H9 (cell line): Measurements from ENCODE around the gene ZNF296. TPM values are rescaled to one million over a fixed set of nuclear protein-coding genes. Genes with fewer than 3 reads are reported as not detected.
A peak's percentile ranks its signal among the peaks of the same experiment; 100 is the strongest.

Experiments
- DNase-seq: peaks from one replicate; pipeline ENCODE4 v3.0.0-alpha.2; 2017
- H2AFZ ChIP-seq: one replicate; pipeline ENCODE4 v1.6.1; 2013; ENCODE audit warnings: mild to moderate bottlenecking, low read length, control low read depth, moderate library complexity
- H2AK5ac ChIP-seq: 2 replicates; pipeline ENCODE4 v1.6.1; 2013; ENCODE audit warnings: low read length, control low read depth, mixed read lengths; ENCODE audit not compliant: insufficient read length
- H2BK120ac ChIP-seq: one replicate; pipeline ENCODE4 v1.6.1; 2013; ENCODE audit warnings: low read depth, mild to moderate bottlenecking, low read length, control low read depth, inconsistent platforms; ENCODE audit not compliant: poor library complexity, severe bottlenecking
- H2BK12ac ChIP-seq: 2 replicates; pipeline ENCODE4 v1.6.1; 2013; ENCODE audit warnings: low read length, control low read depth, mixed read lengths, low read depth; ENCODE audit not compliant: insufficient read length
- H2BK15ac ChIP-seq: 2 replicates; pipeline ENCODE4 v1.6.1; 2013; ENCODE audit warnings: low read depth, low read length, control low read depth
- H2BK20ac ChIP-seq: one replicate; pipeline ENCODE4 v1.6.1; 2013; ENCODE audit warnings: low read depth, mild to moderate bottlenecking, low read length, control low read depth, inconsistent platforms; ENCODE audit not compliant: poor library complexity, severe bottlenecking
- H2BK5ac ChIP-seq: 2 replicates; pipeline ENCODE4 v1.6.1; 2013; ENCODE audit warnings: low read length, control low read depth, mixed read lengths; ENCODE audit not compliant: insufficient read length
- H3K14ac ChIP-seq: 2 replicates; pipeline ENCODE4 v1.6.1; 2013; ENCODE audit warnings: low read length, control low read depth; ENCODE audit not compliant: insufficient read depth
- H3K18ac ChIP-seq: 2 replicates; pipeline ENCODE4 v1.6.1; 2013; ENCODE audit warnings: low read depth, mild to moderate bottlenecking, mixed read lengths, low read length, control low read depth; ENCODE audit not compliant: insufficient read length
- H3K23ac ChIP-seq: 2 replicates; pipeline ENCODE4 v1.6.1; 2013; ENCODE audit warnings: low read length, control low read depth, mixed read lengths, low read depth; ENCODE audit not compliant: insufficient read length
- H3K23me2 ChIP-seq: 2 replicates; pipeline ENCODE4 v1.6.1; 2013; ENCODE audit warnings: low read depth, mild to moderate bottlenecking, mixed read lengths, low read length, control low read depth; ENCODE audit not compliant: insufficient read length, poor library complexity, severe bottlenecking
- H3K27ac ChIP-seq: 2 replicates; pipeline ENCODE4 v1.5.1; 2013; ENCODE audit warnings: low read length, control low read depth, mixed read lengths, low read depth; ENCODE audit not compliant: insufficient read length
- H3K27me3 ChIP-seq: 2 replicates; pipeline ENCODE4 v1.6.1; 2013; ENCODE audit warnings: low read length, control low read depth, inconsistent platforms; ENCODE audit not compliant: insufficient read depth
- H3K4ac ChIP-seq: 2 replicates; pipeline ENCODE4 v1.6.1; 2013; ENCODE audit warnings: low read depth, mild to moderate bottlenecking, control low read depth, inconsistent platforms, low read length, moderate library complexity
- H3K4me1 ChIP-seq: 2 replicates; pipeline ENCODE4 v1.6.1; 2013; ENCODE audit warnings: low read length, control low read depth, inconsistent platforms; ENCODE audit not compliant: insufficient read depth
- H3K4me2 ChIP-seq: 2 replicates; pipeline ENCODE4 v1.6.1; 2013; ENCODE audit warnings: low read length, control low read depth, mixed read lengths; ENCODE audit not compliant: insufficient read length, insufficient read depth
- H3K56ac ChIP-seq: 2 replicates; pipeline ENCODE4 v1.6.1; 2013; ENCODE audit warnings: low read depth, mild to moderate bottlenecking, mixed read lengths, low read length, control low read depth; ENCODE audit not compliant: insufficient read length
- H3K79me1 ChIP-seq: 2 replicates; pipeline ENCODE4 v1.6.1; 2013; ENCODE audit warnings: low read depth, mild to moderate bottlenecking, moderate library complexity, low read length, control low read depth, inconsistent platforms; ENCODE audit not compliant: insufficient read depth, poor library complexity, severe bottlenecking
- H3K79me2 ChIP-seq: 2 replicates; pipeline ENCODE4 v1.6.1; 2013; ENCODE audit warnings: low read length, control low read depth, inconsistent platforms; ENCODE audit not compliant: insufficient read depth
- H3K9ac ChIP-seq: 2 replicates; pipeline ENCODE4 v1.6.1; 2013; ENCODE audit warnings: low read length, control low read depth, mixed read lengths; ENCODE audit not compliant: insufficient read length; ENCODE audit errors: extremely low read depth
- H3K9me3 ChIP-seq: one replicate; pipeline ENCODE4 v1.6.1; 2013; ENCODE audit warnings: low read depth, low read length, inconsistent platforms; ENCODE audit not compliant: control insufficient read depth
- H3T11ph ChIP-seq: one replicate; pipeline ENCODE4 v1.6.1; 2013; ENCODE audit warnings: mild to moderate bottlenecking, low read length, control low read depth, inconsistent platforms
- H4K20me1 ChIP-seq: one replicate; pipeline ENCODE4 v1.6.1; 2013; ENCODE audit not compliant: control insufficient read depth, insufficient read length, insufficient read depth
- H4K5ac ChIP-seq: 2 replicates; pipeline ENCODE4 v1.6.1; 2013; ENCODE audit warnings: low read depth, mild to moderate bottlenecking, mixed read lengths, low read length, control low read depth; ENCODE audit not compliant: insufficient read length
- H4K8ac ChIP-seq: replicated peaks from 2 replicates; pipeline ENCODE4 v1.6.1; 2013; ENCODE audit warnings: low read length, control low read depth, mixed read lengths, low read depth; ENCODE audit not compliant: insufficient read length
- H4K91ac ChIP-seq: 2 replicates; pipeline ENCODE4 v1.6.1; 2013; ENCODE audit warnings: low read depth, mild to moderate bottlenecking, moderate library complexity, mixed read lengths, low read length, control low read depth; ENCODE audit not compliant: insufficient read length
- H3K27ac Mint-ChIP-seq, 3 experiments: 2 replicates in 2 of 3; 3 replicates in 1 of 3; pipeline ENCODE4 v1.8.0; 2020 to 2021; ENCODE audit warnings: mixed read lengths in 3 of 3, mild to moderate bottlenecking in 1 of 3, moderate library complexity in 1 of 3
- H3K27me3 Mint-ChIP-seq: 2 replicates; pipeline ENCODE4 v1.8.0; 2021; ENCODE audit warnings: low read depth, mild to moderate bottlenecking, moderate library complexity, mixed read lengths
- H3K36me3 Mint-ChIP-seq, 3 experiments: 2 replicates in 2 of 3; 3 replicates in 1 of 3; pipeline ENCODE4 v1.8.0; 2020 to 2021; ENCODE audit warnings: low read depth in 3 of 3, mixed read lengths in 3 of 3; ENCODE audit not compliant: insufficient read depth in 1 of 3
- H3K4me1 Mint-ChIP-seq, 2 experiments: 2 replicates each; pipeline ENCODE4 v1.8.0; 2020; ENCODE audit warnings: mixed read lengths in 2 of 2
- H3K4me3 Mint-ChIP-seq, 2 experiments: 2 replicates in 1 of 2; 3 replicates in 1 of 2; pipeline ENCODE4 v1.8.0; 2020 to 2021; ENCODE audit warnings: mild to moderate bottlenecking in 2 of 2, mixed read lengths in 2 of 2, moderate library complexity in 1 of 2
- H3K9me3 Mint-ChIP-seq, 2 experiments: 2 replicates in 1 of 2; 3 replicates in 1 of 2; pipeline ENCODE4 v1.8.0; 2020; ENCODE audit warnings: mild to moderate bottlenecking in 2 of 2, mixed read lengths in 2 of 2, moderate library complexity in 1 of 2
- WGBS: extraction: QIAGEN DNeasy Blood & Tissue Kit; methylation state at CpG from one replicate; pipeline ENCODE4 v1.1.7; 2013; ENCODE audit warnings: missing lambda C conversion rate, low lambda C conversion rate, mixed read lengths; ENCODE audit not compliant: insufficient read length; ENCODE audit errors: extremely low coverage; 5-methylcytosine and 5-hydroxymethylcytosine counted together
- total RNA-seq: library from RNA; stranded (reverse); gene quantifications from 2 replicates; pipeline ENCODE4 v1.2.1, GENCODE V29; 2021
- TF ChIP-seq, protein P1 (sequence below): fragments of 200-600 bp; sonication (generic); conservative IDR thresholded peaks from 3 replicates; pipeline ENCODE4 v1.8.0; 2021; ENCODE audit warnings: antibody characterized with exemption, mild to moderate bottlenecking

The ZNF296 gene
- total RNA-seq, 1 experiment from 2014 or later: 14.8 TPM

DNA sequence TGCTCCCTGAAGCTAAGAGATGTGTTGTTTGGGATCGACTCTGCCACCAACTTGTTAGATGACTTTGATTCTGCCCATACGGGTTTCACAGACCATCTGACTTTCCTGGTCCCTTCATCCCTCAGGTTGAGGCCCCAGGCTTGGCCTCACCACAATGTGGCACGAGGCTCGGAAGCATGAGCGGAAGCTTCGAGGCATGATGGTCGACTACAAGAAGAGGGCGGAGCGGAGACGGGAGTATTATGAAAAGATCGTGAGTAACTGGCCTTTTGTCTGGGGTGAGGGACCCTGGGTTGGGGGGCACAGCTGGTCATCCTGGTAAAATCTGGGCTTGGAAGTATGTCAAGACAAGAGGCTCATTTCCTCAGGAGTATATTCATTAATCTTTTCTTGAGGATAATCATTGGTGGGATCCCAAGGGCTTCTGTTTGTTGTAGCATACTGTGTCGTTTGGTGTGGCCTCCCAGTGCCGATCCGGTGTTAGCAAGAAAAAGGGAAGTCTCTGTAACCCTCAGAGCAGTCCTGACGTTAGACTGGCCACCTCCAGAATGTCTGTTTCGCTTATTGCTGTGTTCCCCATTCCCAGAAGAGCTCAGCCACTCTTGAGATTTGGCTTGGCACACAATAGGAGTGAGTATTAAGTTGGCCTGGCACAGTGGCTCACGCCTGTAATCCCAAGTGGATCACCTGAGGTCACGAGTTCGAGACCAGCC lies 36.1 kb downstream of the ZNF296 start:
- H3K9me3 Mint-ChIP-seq: no peaks in the 10 kb centered on the region; a peak in 1 of 5 replicates
- Histone ChIP-seq H3K79me2 (peaks cover 10% of the 10 kb centered on the region; the same call in 1 of the 2 replicates), H3K4me1 (no peaks in the 10 kb centered on the region; the same call in 1 of the 2 replicates), H4K20me1 (no peaks in the 10 kb centered on the region), H2BK20ac (no peak overlapping the region), H3K14ac (no peak overlapping the region), H3K4me2 (peak overlapping the region; percentile 86), H2BK15ac (no peak overlapping the region), H2BK12ac (no peak overlapping the region), H3K79me1 (peaks cover 14% of the 10 kb centered on the region), H3K23me2 (peaks cover 6% of the 10 kb centered on the region), H3K56ac (no peak overlapping the region), H2AK5ac (no peak overlapping the region), H2BK120ac (no peak overlapping the region), H3K27me3 (no peaks in the 10 kb centered on the region), H2AFZ (no peak overlapping the region), H2BK5ac (no peak overlapping the region), H3K27ac (no peak overlapping the region), H3K9me3 (no peaks in the 10 kb centered on the region), H3K18ac (no peak overlapping the region), H4K8ac (no peak overlapping the region), H4K5ac (no peak overlapping the region), H3K9ac (no peak overlapping the region), H4K91ac (no peak overlapping the region), H3K4ac (no peak overlapping the region), H3K23ac (no peak overlapping the region), H3T11ph (no peak overlapping the region)
- no peaks in the 10 kb centered on the region for H3K27me3 Mint-ChIP-seq
- H3K27ac Mint-ChIP-seq: peak overlapping the region in 1 of 3 experiments; percentile 81; a peak in 2 of 7 replicates
- WGBS: no CpG with 5 or more reads among the region's 19 CpGs
- DNase-seq: no peak
- peaks cover 10 to 13% of the 10 kb centered on the region in 2 experiments for H3K4me1 Mint-ChIP-seq
- TF ChIP-seq, protein P1, sequence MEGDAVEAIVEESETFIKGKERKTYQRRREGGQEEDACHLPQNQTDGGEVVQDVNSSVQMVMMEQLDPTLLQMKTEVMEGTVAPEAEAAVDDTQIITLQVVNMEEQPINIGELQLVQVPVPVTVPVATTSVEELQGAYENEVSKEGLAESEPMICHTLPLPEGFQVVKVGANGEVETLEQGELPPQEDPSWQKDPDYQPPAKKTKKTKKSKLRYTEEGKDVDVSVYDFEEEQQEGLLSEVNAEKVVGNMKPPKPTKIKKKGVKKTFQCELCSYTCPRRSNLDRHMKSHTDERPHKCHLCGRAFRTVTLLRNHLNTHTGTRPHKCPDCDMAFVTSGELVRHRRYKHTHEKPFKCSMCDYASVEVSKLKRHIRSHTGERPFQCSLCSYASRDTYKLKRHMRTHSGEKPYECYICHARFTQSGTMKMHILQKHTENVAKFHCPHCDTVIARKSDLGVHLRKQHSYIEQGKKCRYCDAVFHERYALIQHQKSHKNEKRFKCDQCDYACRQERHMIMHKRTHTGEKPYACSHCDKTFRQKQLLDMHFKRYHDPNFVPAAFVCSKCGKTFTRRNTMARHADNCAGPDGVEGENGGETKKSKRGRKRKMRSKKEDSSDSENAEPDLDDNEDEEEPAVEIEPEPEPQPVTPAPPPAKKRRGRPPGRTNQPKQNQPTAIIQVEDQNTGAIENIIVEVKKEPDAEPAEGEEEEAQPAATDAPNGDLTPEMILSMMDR: no peak
- H3K4me3 Mint-ChIP-seq: peak overlapping the region; percentile 93 to 99
- peaks cover 18 to 56% (median 40%) of the 10 kb centered on the region in 3 experiments; a peak in 6 of 7 replicates for H3K36me3 Mint-ChIP-seq
